CD8-positive, alpha-beta memory T cell (primary cell): ENCODE measurements around the gene KIF6. TPM values are rescaled to one million over a fixed set of nuclear protein-coding genes. Genes with fewer than 3 reads are reported as not detected.

Experiments used
- CTCF ChIA-PET: fragments of 350-600 bp; sonication (Branson Sonifier 250); formaldehyde crosslinking; loops from one replicate; lab custom pipeline; 2021; ENCODE audit warnings: antibody characterized with exemption; lab: Charles Lee
- POLR2A ChIA-PET: fragments of 350-600 bp; sonication (Branson Sonifier 250); formaldehyde crosslinking; loops from one replicate; lab custom pipeline; 2021; ENCODE audit warnings: antibody characterized with exemption; lab: Charles Lee
- DNase-seq, 5 donors: peaks; one replicate each; pipeline versions ENCODE4 v3.0.0 to v3.0.0-alpha.2; 2020 to 2022; ENCODE audit warnings: mixed read lengths in 1 of 5
- H3K27ac ChIP-seq: one replicate; pipeline ENCODE4 v1.7.0; 2013; ENCODE audit warnings: low read depth, mild to moderate bottlenecking, low read length, moderate library complexity
- H3K27me3 ChIP-seq: 2 replicates; pipeline ENCODE4 v1.7.0; 2013; ENCODE audit warnings: low read length, mild to moderate bottlenecking; ENCODE audit not compliant: insufficient read depth, poor library complexity, severe bottlenecking
- H3K36me3 ChIP-seq: 2 replicates; pipeline ENCODE4 v1.7.0; 2013; ENCODE audit warnings: mild to moderate bottlenecking, low read length, moderate library complexity; ENCODE audit not compliant: insufficient read depth
- H3K4me1 ChIP-seq: 2 replicates; pipeline ENCODE4 v1.7.0; 2013; ENCODE audit warnings: mild to moderate bottlenecking, low read length, moderate library complexity; ENCODE audit not compliant: insufficient read depth
- H3K4me3 ChIP-seq: 2 replicates; pipeline ENCODE4 v1.7.0; 2013; ENCODE audit warnings: mild to moderate bottlenecking, low read length
- H3K9me3 ChIP-seq: 2 replicates; pipeline ENCODE4 v1.7.0; 2013; ENCODE audit warnings: mild to moderate bottlenecking, low read length
- H3K27ac Mint-ChIP-seq, 8 donors: one replicate each; pipeline ENCODE4 v1.8.0; 2020 to 2021; ENCODE audit warnings: mixed read lengths in 8 of 8, mild to moderate bottlenecking in 6 of 8, inconsistent platforms in 3 of 8, moderate library complexity in 3 of 8
- H3K27me3 Mint-ChIP-seq, 2 donors: one replicate each; pipeline ENCODE4 v1.8.0; 2020 to 2021; ENCODE audit warnings: mixed read lengths in 2 of 2, mild to moderate bottlenecking in 1 of 2, moderate library complexity in 1 of 2
- H3K36me3 Mint-ChIP-seq, 3 donors: one replicate each; pipeline ENCODE4 v1.8.0; 2020 to 2021; ENCODE audit warnings: mixed read lengths in 3 of 3, inconsistent platforms in 1 of 3, mild to moderate bottlenecking in 1 of 3
- H3K4me1 Mint-ChIP-seq, 3 donors: one replicate each; pipeline ENCODE4 v1.8.0; 2020 to 2021; ENCODE audit warnings: mixed read lengths in 3 of 3, inconsistent platforms in 1 of 3, mild to moderate bottlenecking in 1 of 3
- H3K4me3 Mint-ChIP-seq, 7 donors: one replicate each; pipeline ENCODE4 v1.8.0; 2020 to 2021; ENCODE audit warnings: mixed read lengths in 7 of 7, mild to moderate bottlenecking in 6 of 7, moderate library complexity in 4 of 7, inconsistent platforms in 2 of 7
- H3K9me3 Mint-ChIP-seq, 5 donors: one replicate each; pipeline ENCODE4 v1.8.0; 2020 to 2022; ENCODE audit warnings: mixed read lengths in 5 of 5, mild to moderate bottlenecking in 3 of 5, moderate library complexity in 2 of 5, inconsistent platforms in 1 of 5
- polyA plus RNA-seq: library from polyadenylated mRNA; unstranded; fragments of 300-500 nt; fragmentation: Illumina TruSeq; gene quantifications from one replicate; pipeline ENCODE4 v1.2.3, GENCODE V29; 2021
- total RNA-seq, 2 experiments: library from RNA; stranded (reverse); gene quantifications; one replicate each; pipeline ENCODE4 v1.2.3, GENCODE V29; 2021

Gene KIF6
- total and polyA plus RNA-seq, 3 experiments from 2014 or later, result 0.22 TPM; not detected in 1

GRCh38 chr6:39339868-39340550 lies 385.2 kb downstream of the KIF6 start:
- H3K27ac ChIP-seq, result no peak overlapping the region
- no peak for DNase-seq
- Mint-ChIP-seq H3K9me3 (no peaks in the 10 kb centered on the region), H3K4me1 (peaks cover 12 to 13% (median 12%) of the 10 kb centered on the region in 3 donors), H3K36me3 (no peaks in the 10 kb centered on the region), H3K27ac (no peak overlapping the region), H3K4me3 (no peak overlapping the region), H3K27me3 (peaks cover 14 to 21% of the 10 kb centered on the region in 2 donors)
- H3K9me3 ChIP-seq, result no peaks in the 10 kb centered on the region
- H3K27me3 ChIP-seq, result no peaks in the 10 kb centered on the region
- ChIA-PET POLR2A (no interaction called here), CTCF (interaction anchor here (1.1 kb wide), 1 partner anchor 37 kb away, joined by 4 read pairs; no protein-coding TSS in a partner anchor)
- H3K4me3 ChIP-seq, result no peak overlapping the region
- H3K36me3 ChIP-seq, result no peaks in the 10 kb centered on the region
- H3K4me1 ChIP-seq, result no peaks in the 10 kb centered on the region

GRCh38 chr6:39339096-39339867 lies 385.9 kb downstream of the KIF6 start:
- Histone ChIP-seq H3K9me3 (no peaks in the 10 kb centered on the region), H3K4me3 (no peak overlapping the region), H3K36me3 (no peaks in the 10 kb centered on the region), H3K4me1 (no peaks in the 10 kb centered on the region), H3K27me3 (no peaks in the 10 kb centered on the region), H3K27ac (no peak overlapping the region)
- ChIA-PET CTCF (no interaction called here), POLR2A (no interaction called here)
- H3K9me3 Mint-ChIP-seq, result no peaks in the 10 kb centered on the region
- H3K36me3 Mint-ChIP-seq, result no peaks in the 10 kb centered on the region
- no peak overlapping the region for H3K27ac Mint-ChIP-seq
- H3K4me3 Mint-ChIP-seq, result no peak overlapping the region
- DNase-seq, result no peak
- H3K4me1 Mint-ChIP-seq, result peaks cover 12 to 13% (median 12%) of the 10 kb centered on the region in 3 donors
- H3K27me3 Mint-ChIP-seq, result peaks cover 14 to 21% of the 10 kb centered on the region in 2 donors

GRCh38 chr6:39338397-39338796 lies 386.8 kb downstream of the KIF6 start:
- POLR2A ChIA-PET, result no interaction called here
- Mint-ChIP-seq H3K4me3 (no peak overlapping the region), H3K27ac (no peak overlapping the region), H3K4me1 (peaks cover 12 to 13% (median 12%) of the 10 kb centered on the region in 3 donors), H3K36me3 (no peaks in the 10 kb centered on the region), H3K9me3 (no peaks in the 10 kb centered on the region), H3K27me3 (peaks cover 14 to 25% of the 10 kb centered on the region in 2 donors)
- no peak for DNase-seq
- H3K9me3 ChIP-seq, result no peaks in the 10 kb centered on the region
- no peak overlapping the region for H3K4me3 ChIP-seq
- no peaks in the 10 kb centered on the region for H3K4me1 ChIP-seq
- CTCF ChIA-PET, result no interaction called here
- no peak overlapping the region for H3K27ac ChIP-seq
- no peaks in the 10 kb centered on the region for H3K27me3 ChIP-seq
- no peaks in the 10 kb centered on the region for H3K36me3 ChIP-seq

- H3K4me3 Mint-ChIP-seq, result no peak overlapping the region
- H3K27me3 Mint-ChIP-seq, result peaks cover 28 to 43% of the 10 kb centered on the region in 2 donors
- H3K27ac ChIP-seq, result no peak overlapping the region
- no peak overlapping the region for H3K4me3 ChIP-seq
- CTCF ChIA-PET, result interaction anchor here (1.8 kb wide), 1 partner anchor 11 kb away, joined by 4 read pairs; no protein-coding TSS in a partner anchor
- no peaks in the 10 kb centered on the region for H3K36me3 Mint-ChIP-seq
- no peaks in the 10 kb centered on the region for H3K4me1 ChIP-seq
- no peak for DNase-seq
- H3K27me3 ChIP-seq, result peaks cover 5% of the 10 kb centered on the region
- H3K9me3 Mint-ChIP-seq, result no peaks in the 10 kb centered on the region
- POLR2A ChIA-PET, result no interaction called here
- H3K9me3 ChIP-seq, result no peaks in the 10 kb centered on the region
- H3K36me3 ChIP-seq, result no peaks in the 10 kb centered on the region
- H3K4me1 Mint-ChIP-seq, result peaks cover 12 to 13% (median 12%) of the 10 kb centered on the region in 3 donors
- no peak overlapping the region for H3K27ac Mint-ChIP-seq
These were observed 389.2 kb downstream of the KIF6 start for GRCh38 chr6:39335780-39336545.

GRCh38 chr6:39333644-39334438 lies 391.4 kb downstream of the KIF6 start:
- Histone ChIP-seq H3K36me3 (no peaks in the 10 kb centered on the region), H3K4me3 (no peak overlapping the region), H3K27ac (no peak overlapping the region), H3K9me3 (no peaks in the 10 kb centered on the region), H3K27me3 (peaks cover 5% of the 10 kb centered on the region), H3K4me1 (no peaks in the 10 kb centered on the region)
- Mint-ChIP-seq H3K9me3 (no peaks in the 10 kb centered on the region), H3K4me1 (peaks cover 12 to 13% (median 12%) of the 10 kb centered on the region in 3 donors), H3K36me3 (no peaks in the 10 kb centered on the region), H3K27me3 (peaks cover 23 to 48% of the 10 kb centered on the region in 2 donors), H3K27ac (no peak overlapping the region), H3K4me3 (no peak overlapping the region)
- POLR2A ChIA-PET, result no interaction called here
- no peak for DNase-seq
- CTCF ChIA-PET, result interaction anchor here (1.5 to 1.8 kb wide), 2 partner anchors 10 to 13 kb away, joined by 3 to 4 read pairs; no protein-coding TSS in a partner anchor

- Mint-ChIP-seq H3K36me3 (no peaks in the 10 kb centered on the region), H3K27me3 (peaks cover 27 to 53% of the 10 kb centered on the region in 2 donors), H3K4me3 (no peak overlapping the region), H3K9me3 (no peaks in the 10 kb centered on the region), H3K27ac (no peak overlapping the region), H3K4me1 (no peaks in the 10 kb centered on the region)
- no peaks in the 10 kb centered on the region for H3K9me3 ChIP-seq
- H3K36me3 ChIP-seq, result no peaks in the 10 kb centered on the region
- no peaks in the 10 kb centered on the region for H3K4me1 ChIP-seq
- DNase-seq, result no peak
- no peak overlapping the region for H3K4me3 ChIP-seq
- H3K27me3 ChIP-seq, result peaks cover 5% of the 10 kb centered on the region
- CTCF ChIA-PET, result no interaction called here
- H3K27ac ChIP-seq, result no peak overlapping the region
- POLR2A ChIA-PET, result no interaction called here
These were observed 394.7 kb downstream of the KIF6 start for GRCh38 chr6:39330476-39330875.

- Histone ChIP-seq H3K27ac (no peak overlapping the region), H3K9me3 (no peaks in the 10 kb centered on the region), H3K4me3 (no peak overlapping the region), H3K27me3 (peaks cover 5% of the 10 kb centered on the region), H3K4me1 (no peaks in the 10 kb centered on the region), H3K36me3 (no peaks in the 10 kb centered on the region)
- no peak overlapping the region for H3K4me3 Mint-ChIP-seq
- DNase-seq, result no peak
- ChIA-PET POLR2A (no interaction called here), CTCF (no interaction called here)
- H3K36me3 Mint-ChIP-seq, result no peaks in the 10 kb centered on the region
- H3K9me3 Mint-ChIP-seq, result no peaks in the 10 kb centered on the region
- H3K4me1 Mint-ChIP-seq, result no peaks in the 10 kb centered on the region
- H3K27ac Mint-ChIP-seq, result no peak overlapping the region
- peaks cover 27 to 53% of the 10 kb centered on the region in 2 donors for H3K27me3 Mint-ChIP-seq
These were observed 395.2 kb downstream of the KIF6 start for GRCh38 chr6:39330057-39330456.
